Memory B cell (primary cell): ENCODE results near the gene ANKRD11.

ENCODE experiments used
- ATAC-seq: fragments of 150-1000 bp; cut with Tn5 transposase; 2 replicates; pipeline ENCODE4 v1.10.0; 2021; ENCODE audit warnings: low read depth, mild to moderate bottlenecking, moderate library complexity
- DNase-seq, 2 donors: peaks; one replicate each; pipeline ENCODE4 v3.0.0; 2022; ENCODE audit warnings: low spot score in 2 of 2
- H3K27ac Mint-ChIP-seq: one replicate; pipeline ENCODE4 v1.8.0; 2022; ENCODE audit warnings: mild to moderate bottlenecking, moderate library complexity, mixed read lengths
- H3K27me3 Mint-ChIP-seq: one replicate; pipeline ENCODE4 v1.8.0; 2022; ENCODE audit warnings: mixed read lengths
- H3K36me3 Mint-ChIP-seq: one replicate; pipeline ENCODE4 v1.8.0; 2022; ENCODE audit warnings: mild to moderate bottlenecking, mixed read lengths
- H3K4me1 Mint-ChIP-seq: one replicate; pipeline ENCODE4 v1.8.0; 2022; ENCODE audit warnings: mixed read lengths
- H3K4me3 Mint-ChIP-seq: one replicate; pipeline ENCODE4 v1.8.0; 2022; ENCODE audit warnings: mild to moderate bottlenecking, moderate library complexity, mixed read lengths
- H3K9me3 Mint-ChIP-seq: one replicate; pipeline ENCODE4 v1.8.0; 2022; ENCODE audit warnings: mixed read lengths

ANKRD11 gene

DNA sequence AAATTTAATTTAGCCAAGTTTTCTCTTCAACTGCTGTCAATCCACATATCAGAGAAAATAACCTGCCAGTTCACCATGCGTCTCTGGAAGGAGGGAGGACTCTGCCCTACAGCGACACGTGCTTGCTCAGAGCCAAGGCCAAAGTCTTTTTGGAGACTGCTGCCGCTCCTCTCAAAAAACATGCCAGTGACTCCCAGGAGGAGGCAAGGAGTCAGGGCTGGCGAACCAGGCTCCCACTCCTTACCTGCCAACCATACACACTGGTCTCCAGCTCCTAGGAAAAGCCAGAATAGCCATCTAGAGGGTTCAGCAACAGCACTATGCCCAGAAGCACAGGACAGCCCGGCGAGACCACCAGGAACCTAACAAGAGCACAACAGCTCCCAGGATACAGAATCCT is 73.0 kb downstream of the ANKRD11 start:
- H3K4me1 Mint-ChIP-seq = peaks cover 21% of the 10 kb centered on the region
- H3K27me3 Mint-ChIP-seq = no peaks in the 10 kb centered on the region
- no peak for ATAC-seq
- no peak overlapping the region for H3K4me3 Mint-ChIP-seq
- no peak for DNase-seq
- H3K9me3 Mint-ChIP-seq = no peaks in the 10 kb centered on the region
- peaks cover 9% of the 10 kb centered on the region for H3K36me3 Mint-ChIP-seq
- no peak overlapping the region for H3K27ac Mint-ChIP-seq

DNA sequence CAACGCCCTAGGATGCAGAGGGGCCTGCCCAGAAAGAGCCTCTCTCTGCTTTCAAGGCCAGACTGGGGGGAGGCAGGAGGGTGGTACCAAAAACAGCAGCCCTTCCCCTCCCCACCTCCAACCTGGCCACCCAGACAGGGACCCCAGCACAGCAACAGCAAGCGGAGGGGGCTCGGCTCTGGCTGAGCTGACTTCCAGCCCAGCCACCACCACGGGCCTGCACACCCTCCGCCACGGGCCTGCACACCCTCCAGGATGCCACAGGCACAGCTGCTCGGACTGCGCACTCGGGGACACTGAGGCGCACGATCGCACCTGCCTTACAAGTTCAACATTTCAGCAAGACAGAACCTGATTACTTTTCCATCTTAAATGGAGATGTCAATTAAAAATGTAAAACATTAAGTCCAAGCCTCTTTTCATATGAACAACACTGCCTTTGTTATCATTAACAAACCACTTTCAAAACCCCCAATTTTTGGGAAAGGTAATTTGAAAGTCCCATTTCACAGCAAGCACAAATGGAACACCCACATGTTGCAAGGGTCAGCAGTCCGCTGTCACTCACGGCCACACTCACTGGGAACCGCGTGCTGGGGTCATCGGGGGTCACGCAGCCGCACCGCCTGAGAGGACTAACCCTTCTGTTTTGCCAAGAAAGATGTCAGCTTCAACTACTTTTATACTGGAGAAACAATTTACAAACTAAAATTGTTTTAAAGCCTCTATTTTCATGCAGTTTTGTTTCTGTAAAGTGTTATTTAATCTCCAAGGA is 76.4 kb downstream of the ANKRD11 start:
- no peaks in the 10 kb centered on the region for H3K9me3 Mint-ChIP-seq
- H3K27ac Mint-ChIP-seq = no peak overlapping the region
- H3K4me1 Mint-ChIP-seq = peaks cover 29% of the 10 kb centered on the region
- no peak overlapping the region for H3K4me3 Mint-ChIP-seq
- H3K27me3 Mint-ChIP-seq = no peaks in the 10 kb centered on the region
- ATAC-seq (no peak), DNase-seq (no peak)
- H3K36me3 Mint-ChIP-seq = peaks cover 9% of the 10 kb centered on the region

DNA sequence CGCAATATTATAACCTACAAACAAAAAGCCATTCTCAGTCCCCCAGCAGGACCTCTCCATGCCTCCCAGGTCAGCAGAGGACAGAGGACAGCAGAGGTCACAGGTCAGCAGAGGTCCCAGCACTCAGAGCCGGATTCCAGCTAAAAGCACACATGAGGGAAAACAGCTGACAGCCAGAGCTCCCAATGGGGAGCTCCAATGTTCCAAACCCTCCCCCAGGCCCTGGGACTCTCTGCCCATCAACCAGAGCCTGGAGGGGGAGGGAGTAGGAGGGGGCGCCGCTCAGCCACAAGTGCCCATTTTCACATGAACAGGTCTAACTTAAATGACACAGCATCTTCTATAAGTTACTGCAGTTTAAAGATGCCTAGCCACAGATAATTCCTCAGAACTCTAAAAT is 77.5 kb downstream of the ANKRD11 start:
- Mint-ChIP-seq H3K4me1 (peaks cover 38% of the 10 kb centered on the region), H3K27ac (no peak overlapping the region), H3K27me3 (no peaks in the 10 kb centered on the region), H3K4me3 (no peak overlapping the region), H3K36me3 (peaks cover 6% of the 10 kb centered on the region), H3K9me3 (no peaks in the 10 kb centered on the region)
- DNase-seq (no peak), ATAC-seq (no peak)

DNA sequence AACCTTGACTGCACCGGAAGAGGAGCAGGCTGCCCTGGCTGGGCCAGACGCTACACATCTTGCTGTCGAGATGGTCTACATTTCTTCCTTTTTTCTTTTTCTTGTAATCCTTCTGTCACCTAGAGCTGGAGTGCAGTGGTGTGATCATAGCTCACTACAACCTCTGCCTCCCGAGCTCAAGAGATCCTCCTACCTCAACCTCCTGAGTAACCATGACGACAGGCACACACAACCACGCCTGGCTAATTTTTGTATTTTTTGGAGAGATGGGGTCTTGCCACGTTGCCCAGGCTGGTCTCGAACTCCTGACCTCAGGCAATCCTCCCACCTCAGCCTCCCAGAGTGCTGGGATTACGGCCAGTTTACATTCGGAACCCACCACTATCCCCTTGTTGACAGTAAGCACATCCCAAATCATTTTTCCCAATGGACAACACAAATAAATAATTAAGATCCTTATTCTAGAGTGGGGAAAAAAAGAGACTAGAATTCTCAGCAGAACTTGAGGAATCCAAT is 79.0 kb downstream of the ANKRD11 start:
- Mint-ChIP-seq H3K4me3 (peak overlapping the region; percentile 51), H3K27ac (peak overlapping the region; percentile 84), H3K27me3 (no peaks in the 10 kb centered on the region), H3K36me3 (peaks cover 3% of the 10 kb centered on the region), H3K4me1 (peaks cover 45% of the 10 kb centered on the region), H3K9me3 (no peaks in the 10 kb centered on the region)
- ATAC-seq (no peak), DNase-seq (no peak)

- no peaks in the 10 kb centered on the region for H3K27me3 Mint-ChIP-seq
- peak overlapping the region; percentile 84 for H3K27ac Mint-ChIP-seq
- H3K36me3 Mint-ChIP-seq = peaks cover 3% of the 10 kb centered on the region
- H3K4me1 Mint-ChIP-seq = peaks cover 45% of the 10 kb centered on the region
- DNase-seq = no peak
- no peak for ATAC-seq
- no peaks in the 10 kb centered on the region for H3K9me3 Mint-ChIP-seq
- peak overlapping the region; percentile 51 for H3K4me3 Mint-ChIP-seq
These were observed 79.5 kb downstream of the ANKRD11 start for GRCh38 chr16:89410794-89411309.

DNA sequence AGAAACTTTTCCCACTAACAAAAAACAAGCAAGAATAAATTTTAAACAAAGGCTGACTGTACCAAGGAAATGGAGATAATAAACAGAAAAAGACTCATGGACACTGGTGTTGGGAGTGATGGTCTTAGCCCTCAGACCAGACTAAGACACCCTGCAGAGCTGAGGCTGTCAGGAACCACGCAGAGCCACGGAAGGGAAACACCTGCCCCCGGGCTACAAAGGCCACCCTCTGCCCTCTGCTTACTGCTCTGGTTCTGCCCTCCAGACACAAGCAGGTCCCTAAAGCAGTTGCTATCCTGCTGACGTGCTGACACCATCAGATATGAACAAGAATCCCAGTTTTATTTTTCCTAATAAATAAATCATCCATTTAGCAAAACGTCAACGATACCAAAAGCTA is 80.0 kb downstream of the ANKRD11 start:
- Mint-ChIP-seq H3K27ac (peak overlapping the region; percentile 84), H3K9me3 (no peaks in the 10 kb centered on the region), H3K36me3 (peaks cover 3% of the 10 kb centered on the region), H3K4me3 (no peak overlapping the region), H3K27me3 (no peaks in the 10 kb centered on the region), H3K4me1 (peaks cover 44% of the 10 kb centered on the region)
- ATAC-seq (no peak), DNase-seq (no peak)

GRCh38 chr16:89409161-89409711 is 81.1 kb downstream of the ANKRD11 start:
- no peaks in the 10 kb centered on the region for H3K27me3 Mint-ChIP-seq
- H3K4me1 Mint-ChIP-seq = peaks cover 52% of the 10 kb centered on the region
- peak overlapping the region; percentile 37 for H3K4me3 Mint-ChIP-seq
- no peaks in the 10 kb centered on the region for H3K9me3 Mint-ChIP-seq
- peak in 1 of 2 donors; percentile 37 for DNase-seq
- peaks cover 3% of the 10 kb centered on the region for H3K36me3 Mint-ChIP-seq
- peak; percentile 80 for ATAC-seq
- H3K27ac Mint-ChIP-seq = peak overlapping the region; percentile 75

DNA sequence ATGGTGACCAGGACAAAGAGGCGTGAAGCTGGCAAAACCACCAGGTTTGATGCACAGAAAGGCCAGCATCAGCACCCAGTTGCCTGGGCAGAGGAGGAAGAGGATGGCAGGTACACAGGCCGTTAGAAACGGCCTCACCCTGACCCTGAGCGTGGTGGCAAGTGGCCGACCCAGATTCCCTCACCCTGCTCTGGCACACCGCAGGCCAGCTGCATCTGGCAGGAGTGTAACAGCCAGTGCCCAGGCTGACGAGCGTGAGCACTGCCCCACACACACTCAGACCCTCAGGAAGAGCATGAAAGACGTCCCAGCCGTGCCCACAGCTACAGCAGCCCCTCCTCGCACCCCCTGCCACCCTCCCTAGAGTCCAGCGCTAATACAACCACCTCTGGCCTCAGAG is 82.0 kb downstream of the ANKRD11 start:
- DNase-seq (no peak), ATAC-seq (no peak)
- H3K4me3 Mint-ChIP-seq = peak overlapping the region; percentile 2
- H3K4me1 Mint-ChIP-seq = peaks cover 58% of the 10 kb centered on the region
- H3K9me3 Mint-ChIP-seq = no peaks in the 10 kb centered on the region
- no peaks in the 10 kb centered on the region for H3K27me3 Mint-ChIP-seq
- H3K27ac Mint-ChIP-seq = peak overlapping the region; percentile 75
- H3K36me3 Mint-ChIP-seq = peaks cover 3% of the 10 kb centered on the region

DNA sequence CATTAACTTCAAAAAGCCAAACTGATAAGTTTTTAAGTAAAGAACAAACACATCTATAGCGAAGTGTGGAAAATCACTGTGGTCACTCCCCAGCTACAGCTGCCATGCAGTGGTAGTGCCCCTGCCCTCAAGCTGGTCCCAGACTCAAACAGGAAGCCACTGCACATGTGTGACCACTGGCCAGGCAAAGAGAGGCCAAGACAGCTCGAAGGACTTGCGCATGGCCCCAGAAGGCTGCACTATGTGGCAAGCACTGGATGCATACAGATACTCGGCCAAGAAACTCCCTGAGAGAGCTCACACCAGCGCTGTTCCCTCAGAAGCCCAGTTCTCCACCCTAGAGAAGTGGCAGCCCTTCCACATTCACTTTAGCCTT is 82.4 kb downstream of the ANKRD11 start:
- H3K27ac Mint-ChIP-seq = peak overlapping the region; percentile 60
- H3K9me3 Mint-ChIP-seq = no peaks in the 10 kb centered on the region
- peaks cover 3% of the 10 kb centered on the region for H3K36me3 Mint-ChIP-seq
- H3K4me1 Mint-ChIP-seq = peaks cover 62% of the 10 kb centered on the region
- ATAC-seq (no peak), DNase-seq (no peak)
- no peak overlapping the region for H3K4me3 Mint-ChIP-seq
- no peaks in the 10 kb centered on the region for H3K27me3 Mint-ChIP-seq

DNA sequence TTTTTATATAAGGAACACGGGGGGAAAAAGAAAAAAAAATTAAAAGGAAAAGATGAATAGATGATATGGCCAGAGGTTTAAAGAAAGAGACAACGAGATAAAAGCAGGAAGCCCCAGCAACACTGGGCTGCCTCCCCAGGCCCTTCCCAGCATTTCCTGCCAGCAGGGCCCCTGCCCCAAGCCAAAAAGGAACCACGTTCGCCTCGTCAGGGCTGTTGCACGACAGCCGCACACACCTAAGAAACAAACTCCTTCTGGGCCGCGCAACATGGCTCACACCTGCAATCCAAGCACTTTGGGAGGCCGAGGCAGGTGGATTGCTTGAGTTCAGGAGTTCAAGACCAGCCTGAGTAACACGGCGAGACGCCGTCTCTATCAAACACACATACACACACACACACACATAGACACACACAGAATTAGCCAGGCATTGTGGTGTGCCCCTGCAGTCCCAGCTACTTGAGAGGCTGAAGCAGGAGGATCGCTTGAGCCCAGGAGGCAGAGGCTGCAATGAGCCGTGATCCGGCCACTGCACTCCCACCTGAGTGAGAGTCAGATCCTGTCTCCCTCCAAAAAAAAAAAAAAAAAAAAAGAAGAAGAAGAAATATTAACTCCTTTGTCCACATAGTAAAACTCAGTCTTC is 83.0 kb downstream of the ANKRD11 start:
- peaks cover 3% of the 10 kb centered on the region for H3K36me3 Mint-ChIP-seq
- peak overlapping the region; percentile 60 for H3K27ac Mint-ChIP-seq
- H3K9me3 Mint-ChIP-seq = no peaks in the 10 kb centered on the region
- no peak for DNase-seq
- H3K4me3 Mint-ChIP-seq = no peak overlapping the region
- peaks cover 64% of the 10 kb centered on the region for H3K4me1 Mint-ChIP-seq
- ATAC-seq = no peak
- H3K27me3 Mint-ChIP-seq = no peaks in the 10 kb centered on the region

GRCh38 chr16:89406277-89406888 is 84.0 kb downstream of the ANKRD11 start:
- DNase-seq (no peak), ATAC-seq (no peak)
- H3K36me3 Mint-ChIP-seq = peaks cover 3% of the 10 kb centered on the region
- no peak overlapping the region for H3K4me3 Mint-ChIP-seq
- no peaks in the 10 kb centered on the region for H3K9me3 Mint-ChIP-seq
- H3K27me3 Mint-ChIP-seq = no peaks in the 10 kb centered on the region
- peaks cover 67% of the 10 kb centered on the region for H3K4me1 Mint-ChIP-seq
- H3K27ac Mint-ChIP-seq = peak overlapping the region; percentile 60

DNA sequence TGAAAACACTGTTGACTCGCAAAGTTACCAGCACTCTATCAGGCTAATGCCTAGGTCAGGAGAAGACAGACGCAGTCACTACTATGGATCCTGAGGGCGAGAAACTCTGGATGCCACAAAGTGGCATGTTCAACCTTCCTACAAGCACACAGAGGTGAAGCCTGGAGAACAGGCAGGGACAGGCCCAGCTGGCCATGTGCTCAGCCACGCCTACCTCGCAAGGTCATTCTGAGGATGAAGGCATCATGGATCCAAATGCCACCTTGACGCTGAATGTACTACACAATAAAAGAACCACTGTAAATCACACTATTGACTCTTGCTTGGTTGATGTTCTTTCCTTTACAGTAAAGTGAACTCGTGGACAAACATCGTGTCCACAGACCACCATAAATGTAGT is 85.8 kb downstream of the ANKRD11 start:
- H3K4me3 Mint-ChIP-seq = no peak overlapping the region
- ATAC-seq (no peak), DNase-seq (no peak)
- H3K27ac Mint-ChIP-seq = peak overlapping the region; percentile 93
- H3K9me3 Mint-ChIP-seq = no peaks in the 10 kb centered on the region
- H3K27me3 Mint-ChIP-seq = no peaks in the 10 kb centered on the region
- H3K4me1 Mint-ChIP-seq = peaks cover 60% of the 10 kb centered on the region
- no peaks in the 10 kb centered on the region for H3K36me3 Mint-ChIP-seq

DNA sequence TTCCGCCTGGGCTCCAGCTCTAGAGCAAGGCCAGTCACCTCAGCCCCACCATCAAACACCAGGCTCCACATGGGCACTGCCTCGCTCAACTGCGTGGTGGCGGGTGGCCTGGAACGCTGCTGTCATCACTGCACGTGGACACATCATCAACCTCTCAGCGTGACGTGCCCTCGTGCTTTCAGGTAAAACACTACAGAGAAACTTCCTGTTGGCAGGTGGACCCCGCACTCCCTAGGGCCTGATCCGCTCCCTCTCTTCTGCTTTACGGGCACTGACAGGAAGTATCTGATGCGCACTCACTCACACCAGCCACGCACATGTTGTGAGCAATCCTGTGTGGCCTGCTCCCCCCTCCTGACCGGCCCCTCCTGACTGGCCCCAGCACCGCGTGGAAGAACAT is 87.4 kb downstream of the ANKRD11 start:
- Mint-ChIP-seq H3K4me1 (peaks cover 54% of the 10 kb centered on the region), H3K36me3 (no peaks in the 10 kb centered on the region), H3K4me3 (no peak overlapping the region), H3K27ac (peak overlapping the region; percentile 93), H3K27me3 (no peaks in the 10 kb centered on the region), H3K9me3 (no peaks in the 10 kb centered on the region)
- DNase-seq (peak; percentile 41 to 59), ATAC-seq (peak; percentile 88)
